ENCODE results near the gene ERCC6. TPM values are rescaled to one million over a fixed set of nuclear protein-coding genes. Genes with fewer than 3 reads are reported as not detected.

The ERCC6 gene
- total RNA-seq, 1 experiment from 2014 or later = 18.2 TPM

GRCh38 chr10:49498425-49498824, 40.5 kb downstream of the ERCC6 start:
- H3K27ac Mint-ChIP-seq = no peak overlapping the region
- no peak for DNase-seq
- H3K27me3 Mint-ChIP-seq (ENCODE audit: low read depth) = no peaks in the 10 kb centered on the region
- Histone ChIP-seq H3K18ac (ENCODE audit: insufficient read length, low read depth, low read length) (no peak overlapping the region), H2BK120ac (ENCODE audit: low read depth, low read length, poor library complexity, severe bottlenecking) (no peak overlapping the region), H3K4me1 (ENCODE audit: insufficient read depth, low read length) (no peaks in the 10 kb centered on the region), H3K23ac (ENCODE audit: insufficient read length, low read depth, low read length) (no peak overlapping the region), H3K79me2 (ENCODE audit: insufficient read depth, low read length) (no peaks in the 10 kb centered on the region), H2BK5ac (ENCODE audit: insufficient read length, low read length) (no peak overlapping the region), H2BK12ac (ENCODE audit: insufficient read length, low read depth, low read length) (no peak overlapping the region), H4K5ac (ENCODE audit: insufficient read length, low read depth, low read length) (no peak overlapping the region), H3K14ac (ENCODE audit: insufficient read depth, low read length) (no peak overlapping the region), H3T11ph (ENCODE audit: low read length) (no peak overlapping the region), H4K91ac (ENCODE audit: insufficient read length, low read depth, low read length) (no peak overlapping the region), H3K23me2 (ENCODE audit: insufficient read length, low read depth, low read length, poor library complexity, severe bottlenecking) (no peaks in the 10 kb centered on the region), H2AFZ (ENCODE audit: low read length) (no peak overlapping the region), H3K4me2 (ENCODE audit: insufficient read depth, insufficient read length, low read length) (no peak overlapping the region), H4K20me1 (ENCODE audit: control insufficient read depth, insufficient read depth, insufficient read length) (no peaks in the 10 kb centered on the region), H2AK5ac (ENCODE audit: insufficient read length, low read length) (no peak overlapping the region), H4K8ac (replicated peaks; ENCODE audit: insufficient read length, low read depth, low read length) (no peak overlapping the region), H3K9ac (ENCODE audit: extremely low read depth, insufficient read length, low read length) (no peak overlapping the region), H3K56ac (ENCODE audit: insufficient read length, low read depth, low read length) (no peak overlapping the region), H3K27me3 (ENCODE audit: insufficient read depth, low read length) (no peaks in the 10 kb centered on the region), H2BK20ac (ENCODE audit: low read depth, low read length, poor library complexity, severe bottlenecking) (no peak overlapping the region), H2BK15ac (ENCODE audit: low read depth, low read length) (no peak overlapping the region), H3K9me3 (ENCODE audit: control insufficient read depth, low read depth, low read length) (no peaks in the 10 kb centered on the region), H3K27ac (ENCODE audit: insufficient read length, low read depth, low read length) (no peak overlapping the region), H3K4ac (ENCODE audit: low read depth, low read length) (no peak overlapping the region), H3K79me1 (ENCODE audit: insufficient read depth, low read depth, low read length, poor library complexity, severe bottlenecking) (no peaks in the 10 kb centered on the region)
- H3K4me3 Mint-ChIP-seq = no peak overlapping the region
- TF ChIP-seq CTCF (conservative IDR thresholded peaks at IDR 0.05) = no peak
- no peaks in the 10 kb centered on the region for H3K36me3 Mint-ChIP-seq (ENCODE audit: insufficient read depth in 1 of 3, low read depth in 3 of 3)
- peaks cover 4 to 5% of the 10 kb centered on the region in 2 experiments for H3K4me1 Mint-ChIP-seq
- H3K9me3 Mint-ChIP-seq = no peaks in the 10 kb centered on the region
- no CpG with 5 or more reads among the region's 2 CpGs for WGBS (ENCODE audit: extremely low coverage, insufficient read length, low lambda C conversion rate)
